Measurements from ENCODE around the gene COCH.
"Not testable (repeated sequence)": the region's sequence is repeated elsewhere in the genome, so short reads cannot be mapped to it uniquely, and the experiment has no call there.

The COCH gene

DNA sequence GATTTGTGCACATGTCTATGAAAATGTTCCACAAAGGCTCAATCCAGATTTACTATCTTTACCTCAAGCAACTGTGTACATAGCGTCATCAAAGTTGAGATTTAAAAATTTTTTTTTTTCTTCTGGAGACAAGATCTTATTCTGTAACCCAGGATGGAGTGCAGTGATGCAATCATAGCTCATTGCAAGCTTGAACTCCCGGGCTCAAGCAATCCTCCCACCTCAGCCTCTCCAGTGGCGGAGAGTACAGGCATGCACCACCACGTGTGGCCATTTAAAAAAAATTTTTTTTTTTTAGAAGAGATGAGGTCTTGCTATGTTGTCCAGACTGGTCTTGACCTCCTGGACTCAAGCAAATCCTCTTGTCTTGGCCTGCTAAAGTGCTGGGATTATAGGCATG lies 2.3 kb downstream of the COCH start:
- DNase-seq, result no peak

DNA sequence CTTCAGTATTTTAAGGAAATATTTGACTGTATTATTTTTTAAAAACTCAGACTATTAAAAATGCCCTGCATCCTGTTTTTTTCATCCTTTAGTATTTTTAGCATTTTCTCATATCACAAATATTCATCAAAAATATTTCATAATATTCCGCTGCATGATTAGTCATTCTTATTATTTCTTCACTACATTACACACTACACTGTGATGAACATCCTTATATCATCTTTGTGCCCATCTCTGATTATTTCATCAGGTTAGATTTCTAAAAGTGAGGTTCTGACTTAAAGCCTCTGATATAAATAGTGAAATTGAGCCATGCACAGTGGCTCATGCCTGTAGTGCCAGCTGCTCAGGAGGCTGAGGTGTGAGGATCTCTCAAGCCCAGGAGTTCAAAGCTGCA lies 8.1 kb downstream of the COCH start:
- peak; percentile 34 for DNase-seq

DNA sequence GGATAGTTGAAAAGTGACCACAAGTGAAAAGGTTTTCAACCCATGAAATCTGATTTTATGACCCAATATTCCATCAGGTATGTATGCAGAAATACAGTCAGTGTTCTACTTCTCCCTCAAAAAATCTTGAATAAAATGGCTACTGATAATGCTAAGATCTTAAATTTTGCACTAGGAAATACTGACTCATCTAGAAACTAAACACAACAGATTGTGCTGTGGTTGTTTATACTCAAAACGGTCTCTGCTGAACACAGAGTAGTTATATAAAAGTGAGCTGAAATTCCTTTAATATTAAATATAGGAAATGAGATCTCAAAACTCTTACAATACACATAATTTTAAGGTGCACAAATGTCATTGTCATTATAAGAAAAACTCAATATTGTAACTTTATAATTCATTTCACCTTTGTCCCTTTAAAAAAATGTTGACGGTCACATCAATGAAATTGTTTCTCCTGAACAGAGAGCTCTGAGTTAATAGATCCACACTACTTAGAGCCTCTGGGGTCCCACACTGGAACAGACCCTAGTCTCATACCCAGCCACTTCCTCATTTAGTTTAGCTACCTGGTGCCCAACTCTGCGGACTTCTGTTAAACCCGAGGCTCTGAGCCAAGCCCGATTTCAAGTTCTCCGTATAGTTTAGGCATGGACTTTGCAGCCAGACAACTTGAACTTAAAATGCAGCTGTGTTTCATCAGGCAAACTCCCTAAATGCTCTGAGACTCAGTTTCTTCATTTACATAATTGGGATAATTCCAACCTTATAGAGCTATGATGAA lies 9.3 kb downstream of the COCH start:
- DNase-seq, result no peak

DNA sequence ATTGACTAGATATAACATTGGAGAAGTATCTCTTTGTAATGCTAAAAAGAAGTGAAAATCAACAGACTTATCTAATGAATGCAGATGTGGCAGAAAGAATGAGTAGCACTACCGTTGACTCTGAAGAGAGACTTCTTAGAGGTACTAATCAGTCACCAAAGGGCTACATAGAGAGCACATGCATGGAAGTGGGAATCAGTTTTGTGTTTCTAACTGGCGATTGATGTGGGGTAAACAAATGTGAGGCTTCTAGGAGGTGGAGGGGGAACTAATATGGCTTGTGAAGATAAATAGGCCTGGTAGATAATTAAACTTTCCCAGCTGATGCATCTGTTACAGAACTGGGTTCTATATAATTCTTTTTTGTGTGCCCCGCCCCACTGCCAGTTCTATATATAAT lies 10.5 kb downstream of the COCH start:
- DNase-seq, result no peak

DNA sequence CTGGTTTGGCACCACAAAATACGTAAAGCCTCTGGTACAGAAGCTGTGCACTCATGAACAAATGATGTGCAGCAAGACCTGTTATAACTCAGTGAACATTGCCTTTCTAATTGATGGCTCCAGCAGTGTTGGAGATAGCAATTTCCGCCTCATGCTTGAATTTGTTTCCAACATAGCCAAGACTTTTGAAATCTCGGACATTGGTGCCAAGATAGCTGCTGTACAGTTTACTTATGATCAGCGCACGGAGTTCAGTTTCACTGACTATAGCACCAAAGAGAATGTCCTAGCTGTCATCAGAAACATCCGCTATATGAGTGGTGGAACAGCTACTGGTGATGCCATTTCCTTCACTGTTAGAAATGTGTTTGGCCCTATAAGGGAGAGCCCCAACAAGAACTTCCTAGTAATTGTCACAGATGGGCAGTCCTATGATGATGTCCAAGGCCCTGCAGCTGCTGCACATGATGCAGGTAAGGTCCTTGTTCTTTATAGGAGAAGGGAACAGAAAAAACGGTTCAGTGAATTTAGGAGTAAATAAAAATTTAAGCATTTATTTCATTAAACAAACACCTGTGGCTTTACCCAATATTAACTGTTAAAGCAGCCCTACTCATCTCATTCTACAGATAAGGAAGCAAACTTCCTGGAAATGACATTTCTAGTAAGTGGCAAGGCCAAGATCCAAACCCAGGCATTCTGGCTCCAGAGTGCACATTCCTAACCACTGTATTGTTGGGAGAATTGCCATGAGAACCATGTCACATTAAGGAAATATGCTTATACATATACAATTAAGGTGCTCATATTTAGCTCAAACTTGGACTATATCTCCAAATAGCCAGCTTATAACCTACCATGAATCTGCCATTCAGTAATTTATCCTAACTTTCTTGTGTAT lies 11.7 kb downstream of the COCH start:
- DNase-seq, result no peak

DNA sequence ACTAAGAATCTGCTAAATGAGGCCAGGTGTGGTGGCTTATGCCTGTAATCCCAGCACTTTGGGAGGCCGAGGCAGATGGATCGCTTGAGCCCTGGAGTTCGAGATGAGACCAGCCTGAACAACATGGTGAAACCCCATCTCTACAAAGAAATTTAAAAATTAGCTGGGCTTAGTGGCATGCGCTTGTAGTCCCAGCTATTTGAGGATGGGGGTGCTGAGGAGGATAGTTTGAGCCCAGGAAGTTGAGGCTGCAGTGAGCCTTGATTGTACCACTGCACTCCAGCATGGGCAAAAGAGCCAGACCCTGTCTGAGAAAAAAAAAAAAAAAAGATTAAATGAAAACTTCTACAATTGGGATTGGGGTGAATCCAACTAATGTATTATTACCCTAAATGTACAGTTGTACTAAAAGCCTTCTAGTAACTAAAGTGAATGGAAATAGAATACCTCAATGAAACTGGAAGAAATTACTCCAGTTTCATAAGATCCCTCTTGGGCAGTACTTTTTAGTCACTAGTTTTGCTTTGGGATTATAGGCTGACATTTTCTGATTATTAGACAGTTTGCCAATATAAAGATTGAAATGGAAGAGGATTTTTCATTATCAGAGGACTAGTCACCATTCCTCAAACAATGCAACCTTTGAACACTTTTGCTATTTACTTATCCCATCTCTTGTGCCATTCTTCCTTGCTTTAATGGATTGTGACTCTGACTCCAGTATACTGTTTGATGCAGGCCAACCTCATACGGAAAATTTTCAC lies 14.3 kb downstream of the COCH start:
- DNase-seq, result no peak

DNA sequence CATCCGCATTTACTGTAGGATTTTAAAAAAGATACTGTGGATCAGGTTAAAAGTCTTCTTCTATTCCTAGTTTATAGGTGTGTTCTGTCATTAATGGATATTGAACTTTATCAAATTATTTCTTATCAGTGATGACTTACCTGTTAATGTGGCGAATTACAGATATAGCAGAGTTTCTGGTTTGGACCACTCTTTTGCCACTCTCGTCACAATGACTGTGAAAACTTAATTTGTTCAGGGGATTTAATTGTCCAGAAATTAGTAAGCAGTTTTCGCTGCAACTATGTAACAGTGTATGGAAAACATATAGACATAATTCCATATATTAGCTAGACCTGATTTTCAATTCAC lies 14.9 kb downstream of the COCH start:
- DNase-seq, result no peak

DNA sequence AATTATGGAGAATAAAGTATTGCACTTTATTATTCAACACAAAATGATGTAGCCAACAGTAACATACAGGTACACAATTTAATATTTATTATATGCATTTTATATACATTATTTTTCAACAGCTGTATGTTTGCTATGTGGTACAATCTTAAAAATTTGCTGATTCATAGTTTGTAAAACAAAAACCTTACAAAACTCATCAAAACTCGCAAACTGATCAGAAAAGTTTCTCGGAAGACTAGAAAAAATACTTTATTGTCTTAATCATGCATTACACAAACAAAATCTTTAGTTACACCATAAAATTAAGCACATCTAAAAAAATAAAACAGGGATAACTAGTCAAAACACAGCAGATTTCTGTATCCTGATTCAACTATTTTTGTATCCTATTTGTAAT lies 19.5 kb downstream of the COCH start:
- no peak for DNase-seq

DNA sequence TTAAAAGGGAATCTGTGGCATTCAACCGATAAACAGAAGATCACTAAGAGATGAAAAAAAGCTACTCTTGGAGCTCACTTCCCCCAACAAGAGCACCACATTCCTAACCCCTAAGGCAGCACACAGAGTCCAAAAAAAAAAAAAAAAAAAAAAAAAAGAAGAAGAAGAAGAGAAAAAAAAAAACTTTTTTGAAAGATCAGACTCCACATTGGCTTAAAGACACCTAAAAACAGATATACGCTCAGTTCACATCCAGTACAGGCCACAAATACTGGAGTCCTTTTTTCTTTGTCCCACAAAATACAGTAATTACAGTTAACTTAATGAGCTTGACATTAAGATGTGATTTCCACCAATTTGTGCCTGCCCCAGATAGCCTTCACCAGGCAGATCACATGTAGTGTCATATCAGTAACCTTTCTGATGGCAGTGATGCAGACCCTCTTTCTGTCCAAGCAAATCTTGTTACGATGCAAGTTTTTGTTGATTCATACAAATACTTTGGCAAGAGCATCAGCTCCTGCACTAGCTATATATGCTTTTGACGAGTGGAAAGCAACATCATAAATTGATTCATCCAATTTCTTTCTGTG lies 20.7 kb downstream of the COCH start:
- no peak for DNase-seq

DNA sequence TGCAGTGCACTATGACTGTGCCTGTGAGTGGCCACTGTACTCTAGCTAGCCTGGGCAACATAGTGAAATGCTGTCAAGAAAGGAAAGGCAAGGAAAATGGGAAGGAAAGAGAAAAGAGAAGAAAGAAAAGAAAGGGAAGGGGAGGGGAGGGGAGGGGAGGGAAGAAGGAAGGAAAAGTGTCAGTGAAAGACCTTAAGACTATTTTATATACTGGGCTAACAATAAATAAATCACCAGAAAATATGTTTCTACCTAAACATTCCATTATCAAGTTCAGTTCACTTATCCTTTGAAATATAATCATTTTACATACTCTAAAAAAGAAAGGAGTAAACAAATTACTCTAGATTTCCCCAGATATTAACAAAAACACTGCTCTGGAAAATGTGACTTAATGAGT lies 22.1 kb downstream of the COCH start:
- no peak for DNase-seq

DNA sequence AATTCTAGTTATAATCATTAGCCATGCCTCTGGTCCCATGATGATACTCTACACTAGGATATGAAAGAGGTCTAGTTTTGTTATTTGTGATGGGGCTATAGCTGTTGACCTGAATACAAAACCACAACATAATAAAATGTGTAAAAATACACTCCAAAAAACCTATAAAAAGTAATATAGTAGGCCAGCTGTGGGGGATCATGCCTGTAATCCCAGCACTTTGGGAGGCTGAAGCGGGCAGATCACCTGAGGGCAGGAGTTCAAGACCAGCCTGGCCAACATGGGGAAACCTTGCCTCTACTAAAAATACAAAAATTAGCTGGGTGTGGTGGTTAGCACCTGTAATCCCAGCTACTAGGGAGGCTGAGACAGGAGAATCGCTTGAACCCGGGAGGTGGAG lies 22.8 kb downstream of the COCH start:
- not testable (repeated sequence) for DNase-seq

DNA sequence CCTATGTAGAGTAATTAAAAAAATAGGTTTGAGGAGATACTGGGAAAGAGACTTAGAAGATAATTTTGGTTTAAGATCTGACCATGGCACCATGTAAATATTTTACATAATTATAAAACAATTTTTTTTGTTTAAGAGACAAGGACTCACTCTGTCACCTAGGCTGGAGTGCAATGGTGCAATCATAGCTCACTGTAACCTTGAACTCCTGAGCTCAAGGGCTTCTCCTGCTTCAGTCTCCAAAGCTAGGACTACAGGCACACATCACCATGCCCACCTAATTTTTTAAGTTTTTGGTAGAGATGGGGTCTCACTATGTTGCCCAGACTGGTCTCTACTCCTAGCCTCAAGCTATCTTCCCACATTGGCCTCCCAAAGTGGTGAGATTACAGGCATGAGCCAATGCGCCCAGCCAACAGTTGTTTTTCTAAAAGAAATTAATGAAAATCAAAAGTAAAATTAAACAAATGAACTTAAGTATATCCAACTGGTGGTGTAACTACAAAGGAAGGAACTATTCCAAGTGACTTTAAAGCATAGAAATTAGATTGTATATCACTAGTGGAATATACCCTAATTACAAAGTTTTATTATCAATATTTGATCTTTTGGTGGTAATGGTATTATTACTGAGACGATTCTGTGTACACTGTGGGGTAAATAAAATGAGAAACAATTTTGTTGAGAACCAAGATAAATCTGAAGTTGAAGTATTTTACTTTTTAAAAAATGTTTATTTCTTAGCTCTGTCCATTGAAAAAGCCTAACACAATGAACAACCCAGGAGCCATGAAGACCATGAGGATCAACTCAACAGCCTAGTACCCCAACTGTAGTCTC lies 29.1 kb downstream of the COCH start:
- DNase-seq, result no peak

DNA sequence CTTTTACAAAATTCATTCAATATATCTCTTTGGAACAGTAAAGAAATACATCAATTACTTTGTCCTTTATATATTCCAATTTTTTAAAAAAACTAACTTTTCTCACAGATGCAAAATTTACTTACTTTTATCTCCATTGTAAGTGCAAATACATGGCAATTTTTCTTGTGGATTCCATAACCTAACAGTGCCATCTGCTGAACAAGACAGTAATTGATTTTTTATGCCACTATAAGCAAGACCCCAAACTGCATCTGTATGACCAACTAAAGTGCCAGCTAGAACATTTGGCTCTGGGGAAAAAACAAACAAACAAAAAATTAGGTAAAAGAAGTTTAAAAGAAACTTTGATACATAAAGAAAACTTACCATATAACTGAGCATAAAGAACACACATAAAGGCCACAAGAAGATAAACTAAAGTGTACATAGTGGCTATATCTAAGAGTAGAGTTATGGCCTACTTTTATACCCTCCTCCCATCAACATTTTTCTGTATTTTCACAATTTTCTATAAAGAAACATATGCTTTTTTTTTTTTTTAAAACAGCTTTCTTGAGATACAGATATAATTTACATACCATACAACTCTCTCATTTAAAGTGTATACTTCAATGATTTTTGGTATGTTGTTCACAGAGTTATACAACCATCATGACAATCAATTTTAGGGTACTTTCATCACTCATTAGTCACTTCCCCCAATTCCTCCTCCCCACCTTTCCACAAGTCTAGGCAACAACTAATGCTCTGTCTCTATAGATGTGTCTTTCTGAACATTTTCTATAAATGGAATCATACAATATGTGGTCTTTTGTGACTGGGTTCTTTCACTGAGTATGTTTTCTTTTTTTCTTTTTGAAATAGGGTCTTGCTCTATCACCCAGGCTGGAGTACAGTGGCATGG lies 32.6 kb downstream of the COCH start:
- DNase-seq, result peak; percentile 18

DNA sequence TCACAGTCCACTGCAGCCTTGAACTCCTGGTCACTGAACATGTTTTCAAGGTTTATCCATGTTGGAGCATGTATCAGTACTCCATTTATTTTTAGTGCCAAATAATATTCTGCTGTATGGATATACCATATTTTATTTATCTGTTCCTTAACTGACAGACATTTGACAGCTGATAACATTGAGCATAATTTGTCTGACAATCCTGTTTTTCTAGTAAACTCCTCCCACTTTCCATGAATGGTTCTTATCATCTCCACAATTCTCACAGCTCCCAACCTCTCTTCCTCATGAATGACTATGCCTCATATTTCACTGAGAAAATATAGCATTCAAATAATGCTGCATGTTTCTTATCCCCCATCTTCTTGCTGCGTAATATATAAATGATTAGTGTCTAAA lies 33.3 kb downstream of the COCH start:
- no peak for DNase-seq

DNA sequence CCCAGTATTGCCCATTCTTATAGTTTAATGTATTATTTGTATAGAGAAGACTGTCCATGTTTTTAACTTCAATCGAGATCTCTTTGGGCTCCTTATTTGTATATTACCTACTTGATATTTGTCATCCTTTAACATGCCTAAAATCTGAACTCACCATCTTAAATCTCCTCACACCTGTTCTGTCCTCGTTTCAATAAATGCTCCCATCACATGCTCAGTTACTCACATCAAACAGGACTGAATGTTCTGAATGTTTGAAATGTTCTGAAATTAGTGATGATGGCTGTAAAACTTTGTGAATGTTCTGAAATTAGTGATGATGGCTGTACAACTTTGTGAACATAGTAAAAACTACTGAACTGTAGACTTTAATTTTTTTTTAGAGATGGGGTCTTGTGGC lies 34.5 kb downstream of the COCH start:
- DNase-seq, result no peak

DNA sequence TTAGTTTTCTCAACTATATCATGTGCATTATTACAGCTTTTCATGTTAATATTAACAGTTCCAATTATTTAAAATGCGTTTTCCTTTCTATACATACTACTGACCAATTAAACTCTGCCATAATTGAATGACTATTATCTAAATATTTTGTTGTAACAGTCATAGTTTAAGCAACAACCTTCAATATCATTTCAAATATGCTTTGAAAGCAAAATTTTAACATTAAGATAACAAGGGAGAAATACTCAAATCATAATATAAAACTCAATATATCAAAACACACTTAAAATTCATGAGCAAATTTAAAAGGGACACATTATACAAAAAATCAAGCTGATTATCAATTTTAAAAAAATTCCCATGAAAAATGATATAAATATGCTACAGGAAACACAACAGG lies 40.5 kb downstream of the COCH start:
- DNase-seq, result no peak

DNA sequence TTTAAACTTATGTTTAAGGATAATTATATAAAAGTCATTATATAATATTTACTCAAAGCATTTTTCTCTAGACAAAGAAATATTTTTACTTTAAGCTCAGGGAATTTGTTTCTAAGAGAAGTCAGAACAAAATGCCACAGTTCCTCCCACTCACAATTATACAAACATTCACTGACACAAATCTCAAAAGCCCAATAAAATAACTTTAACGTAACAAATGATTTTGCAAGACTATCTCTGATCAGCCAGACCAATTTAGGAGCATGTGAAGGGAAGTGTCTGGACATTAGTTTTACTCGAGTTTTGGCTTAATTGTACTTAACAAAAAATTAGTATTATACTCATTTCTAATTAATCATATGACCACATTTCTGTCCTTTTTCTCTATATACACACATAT lies 41.2 kb downstream of the COCH start:
- DNase-seq, result no peak

DNA sequence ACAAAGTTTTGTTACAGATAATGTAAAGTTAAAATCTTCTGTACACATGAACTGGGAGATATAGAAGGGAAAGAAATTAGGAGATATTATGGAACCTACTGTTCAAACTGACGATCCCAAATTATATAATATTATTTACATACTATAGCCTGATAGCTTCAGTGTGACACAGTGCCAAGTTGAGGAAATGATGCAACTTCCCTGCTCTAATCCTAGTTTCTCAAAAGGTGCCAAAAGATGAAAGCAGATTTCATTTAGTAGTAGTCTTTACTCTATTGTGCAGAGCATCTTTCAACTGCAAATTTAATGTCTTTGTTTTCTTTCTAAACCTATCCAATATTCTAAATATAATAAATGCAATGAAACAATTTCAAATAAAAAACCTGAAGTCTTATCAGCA lies 46.9 kb downstream of the COCH start:
- peak; percentile 5 for DNase-seq

DNA sequence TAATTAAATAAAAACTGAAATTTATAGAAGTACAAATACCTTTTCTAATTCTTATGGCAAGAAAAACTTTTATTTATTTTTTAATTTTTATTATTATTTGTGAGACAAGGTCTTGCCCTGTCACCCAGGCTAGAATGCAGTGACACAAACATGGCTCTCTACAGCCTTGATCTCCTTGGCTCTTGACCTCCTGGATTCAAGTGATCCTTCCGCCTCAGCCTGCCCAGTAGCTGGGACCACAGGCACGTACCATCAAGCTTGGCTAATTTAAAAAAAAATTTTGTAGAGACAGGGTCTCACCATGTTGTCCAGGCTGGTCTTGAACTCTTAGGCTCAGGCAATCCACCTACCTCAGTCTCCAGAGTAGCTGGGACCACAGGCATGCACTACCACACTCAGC lies 47.4 kb downstream of the COCH start:
- DNase-seq, result no peak

DNA sequence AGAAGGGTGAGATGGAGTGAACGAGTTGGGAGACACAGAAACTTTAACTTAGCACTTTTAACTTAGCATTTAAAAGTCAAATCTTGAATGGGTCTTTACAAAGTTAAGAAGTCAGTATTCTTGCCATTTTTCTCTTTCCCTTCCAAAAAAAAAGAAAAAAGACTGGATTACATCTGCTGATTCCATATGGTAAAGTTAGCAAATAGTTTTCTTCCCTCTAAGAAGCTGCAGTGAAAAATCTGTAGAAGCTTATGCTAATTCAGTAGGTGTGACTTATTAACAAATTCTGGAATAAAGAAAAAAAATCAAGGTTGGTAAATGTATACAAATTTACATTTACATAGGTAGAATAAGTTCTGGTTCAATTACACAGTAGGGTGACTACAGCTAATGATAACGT lies 50.9 kb downstream of the COCH start:
- DNase-seq, result no peak

DNA sequence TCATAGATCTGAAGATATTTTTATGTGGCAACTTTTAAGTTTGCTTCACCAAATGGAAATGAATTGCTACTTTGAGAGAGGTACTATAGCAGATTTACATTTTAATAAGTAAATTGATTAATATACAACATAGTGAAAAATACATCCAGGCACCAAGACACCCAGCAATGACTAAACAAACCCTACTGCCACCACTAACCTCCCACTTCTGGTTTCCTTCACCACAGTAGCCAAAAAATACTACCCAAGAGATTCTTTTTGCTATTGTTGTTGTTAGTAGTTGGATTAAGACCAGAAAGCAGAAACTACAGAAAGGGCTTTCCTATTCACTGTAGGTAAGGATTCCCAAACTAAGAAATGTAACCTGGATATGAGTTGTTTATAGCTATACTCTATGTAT lies 54.1 kb downstream of the COCH start:
- no peak for DNase-seq

Measured in suppressor macrophage treated with lipopolysaccharide for 4 hours (primary cell).